LNCaP clone FGC (cell line): ENCODE measurements around the gene CHAMP1.
"Not testable (repeated sequence)": the region's sequence is repeated elsewhere in the genome, so short reads cannot be mapped to it uniquely, and the experiment has no call there.

ENCODE experiments used
- DNase-seq: peaks from one replicate; pipeline ENCODE4 v3.0.0-alpha.2; 2011; ENCODE audit warnings: low read depth
- H3K4me3 ChIP-seq: 2 replicates; pipeline ENCODE4 v1.5.1; 2011; ENCODE audit warnings: mild to moderate bottlenecking, low read depth, low read length, control low read depth
- CTCF ChIP-seq: IDR thresholded peaks from 2 replicates; pipeline ENCODE4 v1.5.1; 2012; ENCODE audit warnings: mild to moderate bottlenecking; ENCODE audit not compliant: control insufficient read depth, insufficient read depth; ENCODE audit errors: extremely low read depth

CHAMP1 gene

GRCh38 chr13:114352763-114353162, 38.5 kb downstream of the CHAMP1 start:
- H3K4me3 ChIP-seq, DNase-seq: not testable (repeated sequence)
- TF ChIP-seq CTCF: peak; percentile 53

- H3K4me3 ChIP-seq, DNase-seq: not testable (repeated sequence)
Measured at GRCh38 chr13:114353382-114353781, 39.1 kb downstream of the CHAMP1 start.
